Stimulated activated CD4-positive, alpha-beta T cell treated with anti-CD3 and anti-CD28 coated beads, Interleukin-1b, Interleukin-23, amount 100 ng/mL, for 1 hour (primary cell): ENCODE results near the gene NDUFB5.

Experiments used
- DNase-seq, 2 donors: peaks; one replicate each; pipeline ENCODE4 v3.0.0-alpha.2; 2020; ENCODE audit warnings: low read depth in 2 of 2

NDUFB5 gene

GRCh38 chr3:179604321-179605078, at the start of gene NDUFB5, which contains the start of gene MRPL47:
NDUFB5 (plus strand) TSS chr3:179604794; CDS start chr3:179604816, 22 bp downstream.
MRPL47 (minus strand) TSS chr3:179604638; CDS start chr3:179604624, 14 bp downstream.
- DNase-seq = peak; percentile 70 to 73

- peak in 1 of 2 donors; percentile 26 for DNase-seq
Measured at GRCh38 chr3:179558742-179559364, 45.7 kb upstream of the NDUFB5 start.

- DNase-seq = no peak
Measured at GRCh38 chr3:179560791-179561190, 43.8 kb upstream of the NDUFB5 start.

GRCh38 chr3:179562591-179563270, 41.9 kb upstream of the NDUFB5 start, which contains the start of gene ACTL6A:
ACTL6A (plus strand) TSS chr3:179562926; CDS start chr3:179563093, 167 bp downstream.
- DNase-seq = peak; percentile 94 to 98

GRCh38 chr3:179563271-179563783, 41.3 kb upstream of the NDUFB5 start:
- peak in 1 of 2 donors; percentile 37 for DNase-seq

GRCh38 chr3:179565496-179565895, 39.1 kb upstream of the NDUFB5 start:
- no peak for DNase-seq

GRCh38 chr3:179580992-179581391, 23.6 kb upstream of the NDUFB5 start:
- no peak for DNase-seq

GRCh38 chr3:179589143-179589542, 15.5 kb upstream of the NDUFB5 start:
- DNase-seq = no peak

GRCh38 chr3:179590669-179591068, 13.9 kb upstream of the NDUFB5 start:
- DNase-seq = no peak

- DNase-seq = no peak
Measured at GRCh38 chr3:179591313-179591712, 13.3 kb upstream of the NDUFB5 start.

- no peak for DNase-seq
Measured at GRCh38 chr3:179599531-179599930, 5.1 kb upstream of the NDUFB5 start.

- DNase-seq = no peak
Measured at GRCh38 chr3:179603321-179603720, 1.3 kb upstream of the NDUFB5 start.

- DNase-seq = no peak
Measured at GRCh38 chr3:179603831-179604230, 763 bp upstream of the NDUFB5 start.

- no peak for DNase-seq
Measured at GRCh38 chr3:179606534-179607085, 2.0 kb downstream of the NDUFB5 start.

GRCh38 chr3:179608931-179609720, 4.5 kb downstream of the NDUFB5 start:
- DNase-seq = no peak

- no peak for DNase-seq
Measured at GRCh38 chr3:179610066-179610465, 5.5 kb downstream of the NDUFB5 start.

- DNase-seq = no peak
Measured at GRCh38 chr3:179613807-179614206, 9.2 kb downstream of the NDUFB5 start.

GRCh38 chr3:179615458-179616173, 11.0 kb downstream of the NDUFB5 start:
- no peak for DNase-seq

- DNase-seq = no peak
Measured at GRCh38 chr3:179622023-179622422, 17.4 kb downstream of the NDUFB5 start.

GRCh38 chr3:179624451-179624850, 19.9 kb downstream of the NDUFB5 start:
- no peak for DNase-seq
